H4 (cell line): ENCODE results near the gene CHST15. TPM values are rescaled to one million over a fixed set of nuclear protein-coding genes. Genes with fewer than 3 reads are reported as not detected.

Experiments used
- DNase-seq: peaks from one replicate; pipeline ENCODE4 v3.0.0-alpha.2; 2015; ENCODE audit warnings: low spot score
- total RNA-seq: library from RNA; depleted of rRNA; stranded (reverse); fragments of >200 nt; shearing (Covaris generic); gene quantifications from 2 replicates; pipeline ENCODE4 v1.2.3, GENCODE V29; 2014

The CHST15 gene
- total RNA-seq, 1 experiment from 2014 or later: 4.0 TPM

DNA sequence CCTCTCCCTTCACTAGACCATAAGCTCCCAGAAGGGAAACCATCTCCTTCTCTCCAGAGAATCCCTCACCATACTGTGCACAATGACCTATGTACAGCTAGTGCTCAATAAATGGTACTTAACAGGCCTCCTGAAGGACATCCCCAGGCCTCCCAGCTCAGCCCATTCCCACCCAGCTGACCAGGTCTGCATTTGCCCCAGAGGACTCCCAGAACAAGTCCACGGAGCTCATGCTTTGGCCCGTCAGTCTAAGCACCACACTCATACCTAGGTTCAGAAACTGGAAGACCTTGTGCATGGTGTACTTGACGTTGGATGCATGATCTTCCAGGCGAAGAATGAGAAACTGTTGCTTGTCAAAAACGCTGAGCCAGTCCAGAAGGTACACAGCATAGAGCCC lies 81.3 kb downstream of the CHST15 start:
- no peak for DNase-seq

DNA sequence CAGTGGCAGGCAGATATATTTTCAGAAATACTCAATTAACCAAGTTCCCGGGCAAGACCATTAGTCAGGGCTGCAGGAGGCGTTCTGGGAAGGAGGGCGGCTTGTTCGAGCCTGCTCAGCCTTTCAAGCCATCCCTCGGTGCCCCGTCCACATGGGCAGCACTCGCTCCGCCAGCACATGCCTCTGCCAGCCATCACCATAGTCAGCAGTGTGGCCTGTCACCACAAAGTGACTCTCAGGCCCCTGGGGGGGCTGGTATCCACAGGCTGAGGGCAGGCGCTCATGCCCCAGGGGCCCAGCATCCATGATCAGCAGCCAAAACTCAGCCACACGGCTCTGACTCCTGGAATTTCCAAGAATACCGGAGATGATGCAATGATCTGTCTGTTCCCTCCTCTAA lies 81.9 kb downstream of the CHST15 start:
- no peak for DNase-seq

DNA sequence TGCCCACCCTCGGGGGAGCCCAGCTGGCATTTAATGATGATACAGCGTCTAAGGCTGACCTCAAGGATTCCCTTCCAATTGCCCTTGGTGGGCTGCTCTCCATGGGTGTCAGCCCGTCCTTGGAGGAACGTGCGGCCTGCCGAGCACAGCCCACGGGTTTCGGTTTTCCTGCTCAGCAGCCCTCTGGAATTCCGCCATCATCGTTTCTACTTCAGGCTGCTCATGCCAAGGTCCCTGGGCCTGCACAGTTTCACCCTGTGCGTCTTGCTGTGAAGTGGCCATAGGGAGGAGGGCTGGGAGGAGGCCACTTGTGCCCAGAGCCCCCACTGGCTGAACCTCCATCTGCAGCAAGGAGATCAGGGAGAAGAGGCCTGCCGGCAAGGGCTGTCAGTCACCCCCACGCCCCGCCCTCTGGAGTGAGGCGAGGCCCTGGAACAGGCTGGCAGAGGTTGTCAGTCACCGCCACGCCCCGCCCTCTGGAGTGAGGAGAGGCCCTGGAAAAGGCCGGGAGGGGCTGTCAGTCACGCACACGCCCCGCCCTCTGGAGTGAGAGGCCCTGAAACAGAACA lies 82.8 kb downstream of the CHST15 start:
- DNase-seq: no peak

GRCh38 chr10:124010024-124010423 lies 83.4 kb downstream of the CHST15 start:
- DNase-seq: no peak

DNA sequence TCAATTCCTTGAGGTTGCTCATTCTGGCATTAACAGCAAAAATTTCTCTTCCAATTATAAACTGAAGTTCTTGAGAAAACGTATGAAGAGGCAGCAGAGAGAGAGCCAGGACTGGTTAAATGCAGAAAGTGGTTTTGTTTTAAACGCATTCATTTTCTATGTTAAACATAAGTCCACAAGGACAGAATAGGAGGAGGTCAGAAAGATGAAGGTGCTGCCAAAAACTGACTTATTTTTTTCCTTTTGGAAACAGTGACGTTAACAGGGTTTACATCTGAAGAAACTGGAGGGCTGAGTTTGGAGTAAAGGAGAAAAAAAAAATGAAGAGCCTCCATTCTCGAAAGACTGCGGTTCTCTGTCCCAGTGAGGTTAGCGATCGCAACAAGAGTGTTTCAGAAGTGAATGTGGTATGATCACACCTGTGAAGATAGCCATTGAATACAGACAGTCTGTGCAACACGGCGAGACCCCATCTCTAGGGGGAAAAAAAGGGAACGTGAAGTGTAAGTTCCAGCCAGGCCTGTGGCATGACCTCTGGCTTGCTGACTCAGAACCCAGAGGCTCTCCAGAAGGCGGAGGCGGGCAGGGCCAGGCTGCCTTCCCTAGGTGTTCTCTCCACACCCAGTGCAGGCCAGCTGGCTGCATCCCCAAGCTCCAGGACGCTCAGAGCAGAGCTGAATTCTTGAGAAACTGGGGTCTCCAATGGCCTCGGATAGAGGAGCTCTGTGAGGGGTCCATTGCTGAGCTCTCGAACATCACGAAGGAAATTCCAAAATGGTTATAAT lies 84.0 kb downstream of the CHST15 start:
- no peak for DNase-seq

GRCh38 chr10:124008681-124009080 lies 84.7 kb downstream of the CHST15 start:
- no peak for DNase-seq

DNA sequence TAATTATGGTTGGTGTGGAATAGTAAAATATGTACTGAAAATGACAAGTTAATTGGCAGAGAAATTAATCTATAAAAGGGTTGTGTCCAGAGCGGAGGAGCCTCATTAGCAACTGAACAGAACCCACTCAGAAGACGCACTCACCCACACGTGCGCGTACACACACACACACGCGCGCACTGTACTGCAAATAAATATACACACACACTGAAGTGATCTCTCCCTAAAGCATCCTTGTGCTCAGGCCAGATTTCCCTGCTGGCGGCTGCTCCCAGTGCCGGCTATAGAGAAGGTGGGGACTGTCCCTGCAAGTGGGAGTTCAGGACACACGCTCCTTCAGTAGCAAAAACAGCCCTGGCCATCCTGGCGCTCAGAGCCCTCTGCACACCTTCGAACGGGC lies 85.2 kb downstream of the CHST15 start:
- DNase-seq: no peak

- no peak for DNase-seq
Observed at GRCh38 chr10:124007773-124008145, 85.6 kb downstream of the CHST15 start.

GRCh38 chr10:124007102-124007772 lies 86.2 kb downstream of the CHST15 start:
- DNase-seq: no peak

- no peak for DNase-seq
Observed at GRCh38 chr10:124006526-124006925, 86.9 kb downstream of the CHST15 start.

- DNase-seq: no peak
Observed at GRCh38 chr10:124005991-124006392, 87.4 kb downstream of the CHST15 start.

- DNase-seq: no peak
Observed at GRCh38 chr10:124005091-124005490, 88.3 kb downstream of the CHST15 start.

DNA sequence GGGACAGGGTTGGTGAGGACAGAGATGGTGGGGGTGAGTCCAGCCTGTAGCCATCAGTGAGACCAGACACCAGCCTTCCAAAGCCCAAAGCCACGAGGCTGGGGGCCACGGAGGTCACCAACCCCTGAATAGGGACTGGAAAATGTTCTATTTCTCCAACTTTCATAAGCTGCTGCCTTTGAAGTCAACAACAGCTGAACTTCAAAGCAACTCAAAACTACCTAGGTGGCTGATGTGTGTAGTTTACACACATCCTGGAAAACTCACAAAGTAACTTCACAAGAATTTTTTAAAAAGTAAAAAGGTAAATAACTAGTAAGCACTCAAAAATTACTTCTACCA lies 88.8 kb downstream of the CHST15 start:
- DNase-seq: no peak

GRCh38 chr10:124003871-124004662 lies 89.3 kb downstream of the CHST15 start:
- no peak for DNase-seq

GRCh38 chr10:124003481-124003870 lies 89.9 kb downstream of the CHST15 start:
- no peak for DNase-seq

DNA sequence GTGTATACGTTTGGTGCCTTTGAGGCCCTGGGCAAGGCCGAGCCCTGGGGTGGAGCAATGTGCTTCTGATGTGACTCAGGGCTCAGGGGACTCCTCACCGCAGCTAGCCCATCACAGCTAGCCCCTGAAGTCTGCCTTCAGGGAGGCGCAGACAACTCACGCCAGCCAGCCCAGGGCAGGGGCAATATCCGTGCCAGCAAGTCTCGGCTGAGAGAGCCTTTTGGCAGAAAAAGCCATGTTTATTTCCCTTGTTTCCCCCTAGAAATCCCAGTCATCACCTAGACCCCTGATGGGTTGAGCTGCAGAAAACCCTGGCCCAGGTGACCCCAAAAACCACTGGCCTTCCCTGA lies 90.4 kb downstream of the CHST15 start:
- no peak for DNase-seq

DNA sequence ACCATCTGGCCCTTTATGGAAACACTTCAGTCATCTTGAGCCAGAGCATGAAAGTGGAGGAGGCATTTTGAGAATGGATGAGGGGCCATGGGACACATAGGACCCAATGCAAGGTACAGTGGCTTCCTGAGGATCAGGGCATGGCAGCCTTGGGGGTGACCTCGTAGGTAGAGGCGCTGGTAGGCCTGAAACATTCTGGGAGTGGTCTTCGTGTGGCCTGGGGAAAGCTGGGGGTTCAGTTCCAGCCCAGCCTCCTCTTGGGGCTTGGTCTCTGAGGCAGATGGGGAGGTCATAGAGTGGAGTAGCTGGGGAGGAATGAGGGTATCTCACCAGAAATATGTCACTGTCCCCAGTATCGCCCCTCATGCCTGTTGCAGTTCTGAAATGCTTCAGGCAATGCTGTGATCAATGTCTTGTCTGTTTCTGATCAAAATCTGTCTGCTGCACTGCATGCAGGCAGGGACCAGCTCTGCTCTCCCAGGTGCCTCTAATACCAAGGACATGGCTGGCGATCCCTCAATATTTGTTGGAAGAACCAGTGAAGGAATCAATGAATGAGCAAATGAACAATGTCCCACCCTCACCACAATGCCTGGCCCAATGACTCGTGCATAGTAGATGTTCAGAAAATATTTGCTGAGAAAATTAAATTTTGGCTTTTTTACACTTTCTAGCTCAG lies 90.9 kb downstream of the CHST15 start:
- DNase-seq: no peak

- no peak for DNase-seq
Observed at GRCh38 chr10:124001391-124002148, 91.8 kb downstream of the CHST15 start.

DNA sequence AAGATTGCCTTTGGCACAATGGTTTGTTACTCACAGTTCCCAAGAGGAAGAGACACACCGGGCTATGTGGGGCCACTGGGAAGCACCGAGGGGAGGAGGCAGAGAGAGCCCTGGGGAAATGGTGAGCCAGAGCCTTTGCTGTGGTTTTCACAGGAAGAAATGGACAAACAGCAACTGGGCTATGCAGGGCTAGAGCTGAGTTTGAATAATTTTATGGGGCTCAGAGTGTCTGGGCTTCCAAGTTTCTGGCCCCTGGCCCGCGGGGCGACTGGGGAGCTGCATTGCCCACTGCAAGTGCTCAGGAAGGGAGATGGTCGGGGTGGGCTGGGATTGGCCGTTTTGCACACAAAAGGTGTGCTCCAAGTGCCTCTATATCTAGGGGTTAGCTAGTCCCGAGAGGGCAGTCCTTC lies 92.6 kb downstream of the CHST15 start:
- peak; percentile 64 for DNase-seq

- no peak for DNase-seq
Observed at GRCh38 chr10:123999956-124000615, 93.3 kb downstream of the CHST15 start.

DNA sequence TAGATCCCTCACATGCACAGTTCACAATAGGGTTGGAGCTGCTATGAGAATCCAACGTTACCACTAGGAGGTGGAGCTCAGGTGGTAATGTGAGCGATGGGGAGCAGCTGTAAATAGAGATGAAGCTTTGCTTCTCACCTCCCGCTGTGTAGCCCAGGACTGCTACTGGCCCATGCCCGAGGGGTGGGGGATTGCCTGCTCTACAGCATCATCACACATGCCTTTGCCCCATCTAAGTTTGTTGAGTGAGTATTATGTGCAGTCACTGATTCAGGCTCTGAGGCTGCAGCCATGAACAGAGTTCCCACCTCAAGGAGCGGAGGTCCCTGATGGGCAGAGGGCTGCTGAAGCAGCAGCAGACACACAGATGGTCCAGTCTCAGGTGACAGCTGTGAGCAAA lies 94.1 kb downstream of the CHST15 start:
- no peak for DNase-seq
